ENCODE data around the gene TMEM174. TPM values are rescaled to one million over a fixed set of nuclear protein-coding genes. Genes with fewer than 3 reads are reported as not detected.

TMEM174 gene
- total RNA-seq, 2 experiments from 2014 or later: 0.25 TPM; not detected in 1

DNA sequence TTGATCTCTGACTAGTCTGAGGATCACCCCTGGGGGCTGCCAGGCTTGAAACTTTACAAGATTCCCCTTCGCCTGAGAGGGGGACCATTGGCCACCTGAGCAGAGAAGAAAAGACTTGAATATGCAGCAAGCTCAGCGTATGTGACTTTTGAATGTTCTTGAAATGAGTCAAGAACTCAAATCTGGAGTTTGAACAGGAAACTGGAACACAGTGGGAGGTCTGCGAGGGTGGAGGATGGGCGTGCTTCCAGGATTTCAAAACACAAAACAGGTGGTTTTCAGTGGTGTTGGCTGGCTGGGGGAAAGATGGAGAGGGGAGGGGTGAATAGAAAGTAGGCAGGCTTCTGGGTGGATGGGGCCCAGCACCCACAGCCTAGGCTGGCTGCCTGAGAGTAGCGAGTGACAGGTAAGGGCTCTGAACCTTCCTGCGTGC, 40.6 kb downstream of the TMEM174 start:
- no peak for TF ChIP-seq EZH2phosphoT487 (IDR thresholded peaks at IDR 0.05; ENCODE audit: borderline replicate concordance, low read depth, low read length)
- TF ChIP-seq, protein P1, sequence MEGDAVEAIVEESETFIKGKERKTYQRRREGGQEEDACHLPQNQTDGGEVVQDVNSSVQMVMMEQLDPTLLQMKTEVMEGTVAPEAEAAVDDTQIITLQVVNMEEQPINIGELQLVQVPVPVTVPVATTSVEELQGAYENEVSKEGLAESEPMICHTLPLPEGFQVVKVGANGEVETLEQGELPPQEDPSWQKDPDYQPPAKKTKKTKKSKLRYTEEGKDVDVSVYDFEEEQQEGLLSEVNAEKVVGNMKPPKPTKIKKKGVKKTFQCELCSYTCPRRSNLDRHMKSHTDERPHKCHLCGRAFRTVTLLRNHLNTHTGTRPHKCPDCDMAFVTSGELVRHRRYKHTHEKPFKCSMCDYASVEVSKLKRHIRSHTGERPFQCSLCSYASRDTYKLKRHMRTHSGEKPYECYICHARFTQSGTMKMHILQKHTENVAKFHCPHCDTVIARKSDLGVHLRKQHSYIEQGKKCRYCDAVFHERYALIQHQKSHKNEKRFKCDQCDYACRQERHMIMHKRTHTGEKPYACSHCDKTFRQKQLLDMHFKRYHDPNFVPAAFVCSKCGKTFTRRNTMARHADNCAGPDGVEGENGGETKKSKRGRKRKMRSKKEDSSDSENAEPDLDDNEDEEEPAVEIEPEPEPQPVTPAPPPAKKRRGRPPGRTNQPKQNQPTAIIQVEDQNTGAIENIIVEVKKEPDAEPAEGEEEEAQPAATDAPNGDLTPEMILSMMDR (conservative IDR thresholded peaks at IDR 0.05; ENCODE audit: low read length): no peak
- no peaks in the 10 kb centered on the region for H4K20me1 ChIP-seq (ENCODE audit: insufficient read depth, low read length)
- H3K9me2 ChIP-seq (ENCODE audit: insufficient read depth, low read length): no peaks in the 10 kb centered on the region
- no peak for DNase-seq (ENCODE audit: low spot score)
- H3K79me2 ChIP-seq (ENCODE audit: insufficient read depth, low read depth, low read length): no peaks in the 10 kb centered on the region
- H3K27ac ChIP-seq (ENCODE audit: low read depth, low read length, poor library complexity, severe bottlenecking): no peak overlapping the region
- intact Hi-C loops (cut with micrococcal nuclease; ENCODE audit: unreplicated experiment): no loop called here
- H3K4me2 ChIP-seq (ENCODE audit: low read length): no peak overlapping the region
- no peaks in the 10 kb centered on the region for H3K4me1 ChIP-seq (ENCODE audit: insufficient read depth, low read length, poor library complexity, severe bottlenecking)
- H3K9me3 ChIP-seq (ENCODE audit: low read length): no peaks in the 10 kb centered on the region
- no peak overlapping the region for H3K4me3 ChIP-seq (ENCODE audit: low read depth, low read length, poor library complexity, severe bottlenecking)
- no peak overlapping the region for H2AFZ ChIP-seq (ENCODE audit: low read length)
- no peaks in the 10 kb centered on the region for H3K36me3 ChIP-seq (ENCODE audit: insufficient read depth, low read length)
- ChIA-PET CTCF (ENCODE audit: unreplicated experiment) (no interaction called here), POLR2A (no interaction called here)
- no TSS peak for BruUV-seq (replicated peaks)

DNA sequence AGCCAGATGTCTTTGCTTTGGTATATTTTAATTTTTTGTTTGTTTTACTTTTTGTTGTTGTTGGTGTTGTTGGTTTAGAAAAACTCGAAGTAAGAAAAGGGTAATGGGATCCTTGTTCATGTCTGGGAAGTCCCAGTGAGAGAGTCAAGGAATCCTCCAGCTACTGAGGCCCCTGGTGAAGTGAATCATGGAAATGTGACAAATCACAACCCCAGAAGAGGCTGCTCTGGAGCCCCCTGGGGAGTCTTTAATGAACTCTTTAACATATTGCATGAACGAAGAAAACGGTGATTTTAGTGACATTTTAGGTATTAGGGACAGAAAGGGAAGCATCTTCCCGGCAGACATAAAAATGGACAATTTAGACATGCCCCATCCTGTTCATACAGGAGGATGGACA, 41.3 kb downstream of the TMEM174 start:
- intact Hi-C loops (cut with micrococcal nuclease; ENCODE audit: unreplicated experiment): no loop called here
- TF ChIP-seq, protein P1 (conservative IDR thresholded peaks at IDR 0.05; ENCODE audit: low read length): no peak
- TF ChIP-seq EZH2phosphoT487 (IDR thresholded peaks at IDR 0.05; ENCODE audit: borderline replicate concordance, low read depth, low read length): no peak
- Histone ChIP-seq H3K36me3 (ENCODE audit: insufficient read depth, low read length) (no peaks in the 10 kb centered on the region), H3K9me3 (ENCODE audit: low read length) (no peaks in the 10 kb centered on the region), H3K27ac (ENCODE audit: low read depth, low read length, poor library complexity, severe bottlenecking) (no peak overlapping the region), H3K4me3 (ENCODE audit: low read depth, low read length, poor library complexity, severe bottlenecking) (no peak overlapping the region), H3K79me2 (ENCODE audit: insufficient read depth, low read depth, low read length) (no peaks in the 10 kb centered on the region), H3K9me2 (ENCODE audit: insufficient read depth, low read length) (no peaks in the 10 kb centered on the region), H3K4me2 (ENCODE audit: low read length) (no peak overlapping the region), H4K20me1 (ENCODE audit: insufficient read depth, low read length) (no peaks in the 10 kb centered on the region), H3K4me1 (ENCODE audit: insufficient read depth, low read length, poor library complexity, severe bottlenecking) (no peaks in the 10 kb centered on the region), H2AFZ (ENCODE audit: low read length) (no peak overlapping the region)
- ChIA-PET POLR2A (no interaction called here), CTCF (ENCODE audit: unreplicated experiment) (no interaction called here)
- DNase-seq (ENCODE audit: low spot score): no peak
- no TSS peak for BruUV-seq (replicated peaks)

DNA sequence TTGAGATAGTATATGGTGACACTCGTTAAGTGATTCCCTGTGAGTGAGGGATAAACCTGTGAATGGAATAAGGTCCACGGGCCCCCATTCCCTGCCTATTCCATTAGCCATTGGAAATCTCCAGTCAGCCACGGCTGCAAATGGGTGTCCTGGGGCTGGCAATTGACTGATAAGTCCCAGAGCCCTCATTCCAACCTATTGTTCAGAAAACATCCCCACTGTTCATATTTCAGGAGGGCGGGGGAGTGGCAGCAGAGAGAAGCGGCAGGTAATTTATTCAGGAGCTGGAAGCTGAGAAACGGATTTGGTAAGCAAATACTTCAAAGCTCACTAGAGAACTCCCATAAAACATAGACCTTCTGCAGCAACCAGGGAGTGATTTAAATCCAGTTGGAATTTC, 42.0 kb downstream of the TMEM174 start:
- H3K9me3 ChIP-seq (ENCODE audit: low read length): no peaks in the 10 kb centered on the region
- no peak overlapping the region for H3K4me2 ChIP-seq (ENCODE audit: low read length)
- H3K79me2 ChIP-seq (ENCODE audit: insufficient read depth, low read depth, low read length): no peaks in the 10 kb centered on the region
- intact Hi-C loops (cut with micrococcal nuclease; ENCODE audit: unreplicated experiment): no loop called here
- H2AFZ ChIP-seq (ENCODE audit: low read length): no peak overlapping the region
- no peak for DNase-seq (ENCODE audit: low spot score)
- TF ChIP-seq, protein P1 (conservative IDR thresholded peaks at IDR 0.05; ENCODE audit: low read length): no peak
- no peak for TF ChIP-seq EZH2phosphoT487 (IDR thresholded peaks at IDR 0.05; ENCODE audit: borderline replicate concordance, low read depth, low read length)
- no peak overlapping the region for H3K4me3 ChIP-seq (ENCODE audit: low read depth, low read length, poor library complexity, severe bottlenecking)
- no peaks in the 10 kb centered on the region for H4K20me1 ChIP-seq (ENCODE audit: insufficient read depth, low read length)
- H3K27ac ChIP-seq (ENCODE audit: low read depth, low read length, poor library complexity, severe bottlenecking): no peak overlapping the region
- no peaks in the 10 kb centered on the region for H3K9me2 ChIP-seq (ENCODE audit: insufficient read depth, low read length)
- no peaks in the 10 kb centered on the region for H3K4me1 ChIP-seq (ENCODE audit: insufficient read depth, low read length, poor library complexity, severe bottlenecking)
- POLR2A ChIA-PET: no interaction called here
- no TSS peak for BruUV-seq (replicated peaks)
- CTCF ChIA-PET (ENCODE audit: unreplicated experiment): no interaction called here
- H3K36me3 ChIP-seq (ENCODE audit: insufficient read depth, low read length): no peaks in the 10 kb centered on the region

All from OCI-LY7 (cell line).